ENCODE measurements around the gene KRT3. TPM values are rescaled to one million over a fixed set of nuclear protein-coding genes. Genes with fewer than 3 reads are reported as not detected.

KRT3 gene
- total and polyA plus RNA-seq, 9 of the 15 experiments (the other 6 are each of a cell fraction or from before 2014, with no cell fraction given): not detected

DNA sequence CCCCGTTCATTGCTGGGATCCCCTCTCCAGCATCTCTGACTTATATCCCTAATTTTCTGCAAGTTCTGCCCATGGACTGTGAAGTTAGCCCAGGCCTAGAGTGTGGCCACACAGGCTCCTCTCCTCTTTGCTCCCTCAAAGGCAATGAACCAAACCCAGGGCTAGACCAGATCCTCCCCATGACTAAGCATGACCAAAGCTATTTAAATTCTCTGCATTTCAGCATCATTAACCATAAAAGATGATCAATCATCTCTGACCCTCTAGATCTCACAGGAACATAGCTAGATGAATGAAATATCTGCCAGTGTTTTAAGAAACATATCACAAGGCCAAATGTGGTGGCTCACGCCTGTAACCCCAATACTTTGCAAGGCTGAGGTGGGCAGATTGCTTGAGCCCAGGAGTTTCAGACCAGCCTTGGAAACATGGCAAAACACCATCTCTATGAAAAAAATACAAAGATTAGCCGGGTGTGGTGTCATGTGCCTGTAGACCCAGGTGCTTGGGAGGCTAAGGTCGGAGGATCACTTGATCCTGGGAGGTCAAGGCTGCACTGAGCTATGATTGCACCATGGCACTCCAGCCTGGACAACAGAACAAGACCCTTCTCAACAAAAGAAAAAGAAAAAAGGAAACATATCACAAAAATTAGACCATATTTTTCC is 2.2 kb upstream of the KRT3 start (continued):
- TF ChIP-seq, protein P1, sequence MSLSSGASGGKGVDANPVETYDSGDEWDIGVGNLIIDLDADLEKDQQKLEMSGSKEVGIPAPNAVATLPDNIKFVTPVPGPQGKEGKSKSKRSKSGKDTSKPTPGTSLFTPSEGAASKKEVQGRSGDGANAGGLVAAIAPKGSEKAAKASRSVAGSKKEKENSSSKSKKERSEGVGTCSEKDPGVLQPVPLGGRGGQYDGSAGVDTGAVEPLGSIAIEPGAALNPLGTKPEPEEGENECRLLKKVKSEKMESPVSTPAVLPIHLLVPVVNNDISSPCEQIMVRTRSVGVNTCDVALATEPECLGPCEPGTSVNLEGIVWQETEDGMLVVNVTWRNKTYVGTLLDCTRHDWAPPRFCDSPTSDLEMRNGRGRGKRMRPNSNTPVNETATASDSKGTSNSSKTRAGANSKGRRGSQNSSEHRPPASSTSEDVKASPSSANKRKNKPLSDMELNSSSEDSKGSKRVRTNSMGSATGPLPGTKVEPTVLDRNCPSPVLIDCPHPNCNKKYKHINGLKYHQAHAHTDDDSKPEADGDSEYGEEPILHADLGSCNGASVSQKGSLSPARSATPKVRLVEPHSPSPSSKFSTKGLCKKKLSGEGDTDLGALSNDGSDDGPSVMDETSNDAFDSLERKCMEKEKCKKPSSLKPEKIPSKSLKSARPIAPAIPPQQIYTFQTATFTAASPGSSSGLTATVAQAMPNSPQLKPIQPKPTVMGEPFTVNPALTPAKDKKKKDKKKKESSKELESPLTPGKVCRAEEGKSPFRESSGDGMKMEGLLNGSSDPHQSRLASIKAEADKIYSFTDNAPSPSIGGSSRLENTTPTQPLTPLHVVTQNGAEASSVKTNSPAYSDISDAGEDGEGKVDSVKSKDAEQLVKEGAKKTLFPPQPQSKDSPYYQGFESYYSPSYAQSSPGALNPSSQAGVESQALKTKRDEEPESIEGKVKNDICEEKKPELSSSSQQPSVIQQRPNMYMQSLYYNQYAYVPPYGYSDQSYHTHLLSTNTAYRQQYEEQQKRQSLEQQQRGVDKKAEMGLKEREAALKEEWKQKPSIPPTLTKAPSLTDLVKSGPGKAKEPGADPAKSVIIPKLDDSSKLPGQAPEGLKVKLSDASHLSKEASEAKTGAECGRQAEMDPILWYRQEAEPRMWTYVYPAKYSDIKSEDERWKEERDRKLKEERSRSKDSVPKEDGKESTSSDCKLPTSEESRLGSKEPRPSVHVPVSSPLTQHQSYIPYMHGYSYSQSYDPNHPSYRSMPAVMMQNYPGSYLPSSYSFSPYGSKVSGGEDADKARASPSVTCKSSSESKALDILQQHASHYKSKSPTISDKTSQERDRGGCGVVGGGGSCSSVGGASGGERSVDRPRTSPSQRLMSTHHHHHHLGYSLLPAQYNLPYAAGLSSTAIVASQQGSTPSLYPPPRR (CRISPR knock-in tag; IDR thresholded peaks at IDR 0.05; ENCODE audit: borderline replicate concordance): no peak
- TF ChIP-seq KLF10 (CRISPR knock-in tag; IDR thresholded peaks at IDR 0.05) (no peak), NRF1 (conservative IDR thresholded peaks at IDR 0.05 in 1 of 2, IDR thresholded peaks at IDR 0.05 in 1 of 2) (no peak), ZNF174 (CRISPR knock-in tag; IDR thresholded peaks at IDR 0.05) (no peak), ETV1 (tag; conservative IDR thresholded peaks at IDR 0.05; ENCODE audit: low read depth) (no peak), SNRNP70 (optimal IDR thresholded peaks at IDR 0.05; ENCODE audit: low read depth, low read length) (no peak), ZNF124 (CRISPR knock-in tag; IDR thresholded peaks at IDR 0.05) (no peak)
- TF ChIP-seq, protein P2, sequence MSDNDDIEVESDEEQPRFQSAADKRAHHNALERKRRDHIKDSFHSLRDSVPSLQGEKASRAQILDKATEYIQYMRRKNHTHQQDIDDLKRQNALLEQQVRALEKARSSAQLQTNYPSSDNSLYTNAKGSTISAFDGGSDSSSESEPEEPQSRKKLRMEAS (CRISPR knock-in tag; IDR thresholded peaks at IDR 0.05): no peak
- TF ChIP-seq, protein P3, sequence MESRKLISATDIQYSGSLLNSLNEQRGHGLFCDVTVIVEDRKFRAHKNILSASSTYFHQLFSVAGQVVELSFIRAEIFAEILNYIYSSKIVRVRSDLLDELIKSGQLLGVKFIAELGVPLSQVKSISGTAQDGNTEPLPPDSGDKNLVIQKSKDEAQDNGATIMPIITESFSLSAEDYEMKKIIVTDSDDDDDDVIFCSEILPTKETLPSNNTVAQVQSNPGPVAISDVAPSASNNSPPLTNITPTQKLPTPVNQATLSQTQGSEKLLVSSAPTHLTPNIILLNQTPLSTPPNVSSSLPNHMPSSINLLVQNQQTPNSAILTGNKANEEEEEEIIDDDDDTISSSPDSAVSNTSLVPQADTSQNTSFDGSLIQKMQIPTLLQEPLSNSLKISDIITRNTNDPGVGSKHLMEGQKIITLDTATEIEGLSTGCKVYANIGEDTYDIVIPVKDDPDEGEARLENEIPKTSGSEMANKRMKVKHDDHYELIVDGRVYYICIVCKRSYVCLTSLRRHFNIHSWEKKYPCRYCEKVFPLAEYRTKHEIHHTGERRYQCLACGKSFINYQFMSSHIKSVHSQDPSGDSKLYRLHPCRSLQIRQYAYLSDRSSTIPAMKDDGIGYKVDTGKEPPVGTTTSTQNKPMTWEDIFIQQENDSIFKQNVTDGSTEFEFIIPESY (CRISPR knock-in tag; IDR thresholded peaks at IDR 0.05): no peak
- TF ChIP-seq, protein P4, sequence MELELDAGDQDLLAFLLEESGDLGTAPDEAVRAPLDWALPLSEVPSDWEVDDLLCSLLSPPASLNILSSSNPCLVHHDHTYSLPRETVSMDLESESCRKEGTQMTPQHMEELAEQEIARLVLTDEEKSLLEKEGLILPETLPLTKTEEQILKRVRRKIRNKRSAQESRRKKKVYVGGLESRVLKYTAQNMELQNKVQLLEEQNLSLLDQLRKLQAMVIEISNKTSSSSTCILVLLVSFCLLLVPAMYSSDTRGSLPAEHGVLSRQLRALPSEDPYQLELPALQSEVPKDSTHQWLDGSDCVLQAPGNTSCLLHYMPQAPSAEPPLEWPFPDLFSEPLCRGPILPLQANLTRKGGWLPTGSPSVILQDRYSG (tag; conservative IDR thresholded peaks at IDR 0.05; ENCODE audit: low read depth): no peak
